ENCODE measurements around the gene DPP6. TPM values are rescaled to one million over a fixed set of nuclear protein-coding genes. Genes with fewer than 3 reads are reported as not detected.
"Not testable (repeated sequence)": the region's sequence is repeated elsewhere in the genome, so short reads cannot be mapped to it uniquely, and the experiment has no call there.

The DPP6 gene
- polyA plus RNA-seq, 2 of the 4 experiments (the other 2 are of a cell fraction) = not detected

DNA sequence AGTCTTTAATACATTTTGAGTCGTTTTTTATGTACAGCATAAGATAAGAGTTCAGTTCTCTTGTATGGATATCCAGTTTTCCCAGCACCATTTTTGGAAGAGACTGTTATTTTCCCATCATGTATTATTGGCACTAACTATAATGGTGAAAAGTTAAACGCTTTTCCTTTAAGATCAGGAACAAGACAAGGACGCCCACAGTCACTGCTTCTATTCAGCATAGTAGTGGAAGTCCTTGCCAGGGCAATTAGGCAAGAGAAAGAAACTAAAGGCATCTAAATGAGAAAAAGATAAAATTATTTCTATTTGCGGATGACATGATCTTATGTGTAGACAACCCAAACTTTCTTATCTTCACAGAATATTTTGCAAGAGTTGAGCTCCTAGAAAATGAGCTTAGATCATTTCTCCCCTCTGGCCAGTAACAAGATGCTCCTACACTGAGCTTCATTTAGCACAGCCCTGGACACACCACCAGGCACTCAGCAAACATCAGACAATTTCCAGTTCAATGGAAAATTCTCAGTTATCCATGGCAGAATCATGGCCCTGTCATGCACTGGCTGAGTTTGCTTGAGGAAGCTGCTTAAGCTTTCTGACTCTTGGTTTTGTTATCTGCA lies 61.6 kb downstream of the DPP6 start:
- POLR2A ChIA-PET = not testable (repeated sequence)

DNA sequence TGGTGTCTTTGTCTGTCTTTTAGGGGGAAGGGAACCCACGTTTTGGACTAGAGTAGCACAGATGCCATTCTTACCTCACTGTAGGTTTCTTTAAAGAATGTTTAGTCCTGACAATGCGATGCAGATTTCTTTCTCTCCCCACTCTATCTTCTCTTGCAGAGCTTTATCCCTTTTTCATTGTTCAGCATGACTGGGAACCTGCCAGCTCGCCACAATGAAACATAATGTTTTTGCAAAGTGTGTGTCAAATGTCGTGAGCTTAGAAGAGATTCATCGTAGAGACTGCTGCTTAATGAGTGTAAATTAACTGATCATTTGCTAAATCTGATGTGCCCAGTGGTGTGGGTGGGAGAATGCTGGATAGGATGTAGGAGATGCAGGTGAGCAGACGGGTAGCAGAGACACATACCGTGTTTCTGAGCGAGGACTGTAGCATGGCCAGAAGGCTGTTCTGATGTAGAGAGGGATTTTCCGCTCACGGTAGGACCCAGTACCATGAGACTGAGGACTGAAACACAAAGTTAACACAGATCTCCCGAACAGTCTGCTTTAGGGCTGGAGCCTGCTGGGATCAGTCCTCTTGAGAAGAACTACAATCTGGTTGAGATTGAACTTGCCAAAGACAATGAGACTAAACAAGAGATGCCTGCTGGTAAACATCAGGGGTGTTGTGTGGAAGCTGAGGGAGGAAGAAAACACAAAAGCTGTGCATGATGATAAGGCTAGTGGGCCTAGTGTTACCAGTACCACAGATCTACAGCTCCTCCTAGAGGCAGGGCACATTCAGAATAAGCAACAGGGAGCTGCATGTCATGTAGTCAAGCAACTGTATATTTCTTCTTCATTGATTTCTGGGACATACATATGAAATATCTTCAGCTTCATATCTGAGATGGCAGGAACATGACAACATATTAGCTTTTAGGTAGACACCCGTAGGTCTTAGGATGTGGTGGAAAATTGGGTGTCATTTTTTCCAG lies 65.5 kb downstream of the DPP6 start:
- POLR2A ChIA-PET; DNase-seq (ENCODE audit: low read depth in 1 of 2, low spot score in 1 of 2): not testable (repeated sequence)
- 29% methylated on average over 11 of the region's 12 CpGs for WGBS (ENCODE audit: missing lambda C conversion rate)

More for the DNA sequence above, 61.6 kb downstream of the DPP6 start:
- peak; percentile 32 for FAIRE-seq
- H3K4me2 ChIP-seq; H3K4me1 ChIP-seq; H3K4me3 ChIP-seq; ATAC-seq; DNase-seq (ENCODE audit: low read depth in 1 of 2, low spot score in 1 of 2); CTCF ChIA-PET; H3K9me3 ChIP-seq; H3K27ac ChIP-seq: not testable (repeated sequence)
- 15% methylated on average over 4 of the region's 4 CpGs for WGBS (ENCODE audit: missing lambda C conversion rate)

DNA sequence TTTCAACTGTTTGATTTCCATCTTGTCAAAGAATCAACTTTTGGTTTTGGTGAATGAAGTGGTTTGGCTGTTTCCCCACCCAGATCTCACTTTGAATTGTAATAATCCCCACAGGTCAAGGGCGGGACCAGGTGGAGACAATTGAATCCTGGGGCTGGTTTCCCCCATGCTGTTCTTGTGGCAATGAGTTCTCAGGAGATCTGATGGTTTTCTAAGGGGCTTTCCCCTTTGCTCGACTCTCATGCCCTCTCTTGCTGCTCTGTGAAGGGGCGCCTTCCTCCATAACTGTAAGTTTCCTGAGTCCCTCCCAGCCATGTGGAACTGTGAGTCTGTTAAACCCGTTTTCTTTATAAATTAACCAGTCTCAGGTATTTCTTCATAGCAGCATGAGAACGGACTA lies 68.6 kb downstream of the DPP6 start:
- H3K4me3 ChIP-seq; POLR2A ChIA-PET; FAIRE-seq; H3K4me1 ChIP-seq; ATAC-seq; CTCF ChIA-PET; DNase-seq (ENCODE audit: low read depth in 1 of 2, low spot score in 1 of 2); H3K9me3 ChIP-seq; H3K27ac ChIP-seq; H3K4me2 ChIP-seq: not testable (repeated sequence)
- 4% methylated on average over 5 of the region's 5 CpGs for WGBS (ENCODE audit: missing lambda C conversion rate)

More for the DNA sequence above, 65.5 kb downstream of the DPP6 start:
- ATAC-seq (0 out of 6 replicates have a peak, but pooled peaks of 1 of the 2 experiments have one; percentile 36), FAIRE-seq (peak; percentile 70)
- H3K9me3 ChIP-seq, H3K4me2 ChIP-seq, H3K27ac ChIP-seq, H3K4me1 ChIP-seq, H3K4me3 ChIP-seq, CTCF ChIA-PET: not testable (repeated sequence)

DNA sequence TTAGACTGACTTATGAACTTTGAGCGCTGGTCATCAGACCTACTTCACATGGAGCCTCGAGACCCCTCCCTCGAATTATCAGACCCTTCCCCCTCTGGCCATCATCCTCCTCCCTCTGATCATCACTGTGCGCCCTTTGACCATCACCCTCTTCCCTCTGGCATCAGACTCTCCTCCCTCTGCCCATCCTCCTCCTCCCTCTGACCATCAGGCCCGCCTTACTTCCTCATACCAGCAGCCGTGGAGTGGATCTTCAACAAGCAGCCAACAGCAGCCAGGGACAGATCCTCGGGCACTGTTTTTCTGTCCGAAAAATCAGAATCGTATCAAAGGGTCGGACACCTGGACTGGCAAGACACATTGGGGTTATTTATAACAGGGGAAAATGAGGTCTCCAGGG lies 70.5 kb downstream of the DPP6 start:
- H3K4me2 ChIP-seq; H3K4me1 ChIP-seq; FAIRE-seq; ATAC-seq; DNase-seq (ENCODE audit: low read depth in 1 of 2, low spot score in 1 of 2); H3K9me3 ChIP-seq; H3K27ac ChIP-seq; H3K4me3 ChIP-seq; CTCF ChIA-PET; POLR2A ChIA-PET: not testable (repeated sequence)
- 10% methylated on average over 7 of the region's 10 CpGs for WGBS (ENCODE audit: missing lambda C conversion rate)

DNA sequence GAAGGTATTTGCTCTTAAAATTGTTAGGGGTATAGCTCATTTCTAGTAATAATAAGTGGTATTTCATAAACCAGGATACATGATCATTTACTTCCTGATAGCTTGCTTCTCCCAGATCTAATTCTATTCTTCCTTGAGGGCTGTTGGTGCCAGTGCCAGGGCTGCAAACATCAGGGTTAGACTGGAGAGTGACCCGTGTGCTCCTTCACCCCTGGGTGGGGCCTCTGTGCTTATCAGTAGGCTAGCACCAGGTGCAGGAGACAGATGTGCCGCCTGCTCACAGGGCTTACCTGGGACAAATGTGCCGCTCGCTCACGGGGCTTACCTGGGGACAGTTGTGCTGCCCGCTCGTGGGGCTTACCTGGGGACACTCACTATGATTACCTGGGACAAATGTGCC lies 71.2 kb downstream of the DPP6 start:
- CTCF ChIA-PET; POLR2A ChIA-PET; H3K4me3 ChIP-seq; FAIRE-seq; ATAC-seq; H3K4me1 ChIP-seq; H3K9me3 ChIP-seq; DNase-seq (ENCODE audit: low read depth in 1 of 2, low spot score in 1 of 2); H3K4me2 ChIP-seq; H3K27ac ChIP-seq: not testable (repeated sequence)
- 0% methylated on average over 1 of the region's 7 CpGs for WGBS (ENCODE audit: missing lambda C conversion rate)

DNA sequence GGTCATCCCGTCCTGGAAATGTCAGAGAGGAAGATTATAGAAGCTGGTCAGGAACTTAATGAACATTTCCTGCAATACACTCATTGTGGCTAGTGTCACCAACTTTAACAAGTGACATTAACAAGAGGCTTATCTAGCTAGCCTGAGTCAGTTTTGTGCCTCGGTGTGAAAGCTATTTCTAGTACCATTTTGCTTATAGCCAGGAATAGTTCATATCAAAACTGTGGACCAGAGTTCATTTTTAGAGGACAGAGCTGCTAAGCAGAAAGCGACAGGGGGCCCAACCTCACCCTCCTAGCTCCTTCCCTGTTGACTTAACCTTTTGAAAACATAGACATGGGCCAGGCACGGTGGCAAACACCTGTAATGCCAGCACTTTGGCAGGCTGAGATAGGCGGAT lies 76.9 kb downstream of the DPP6 start:
- H3K4me3 ChIP-seq; H3K9me3 ChIP-seq; ATAC-seq; H3K27ac ChIP-seq; POLR2A ChIA-PET; H3K4me2 ChIP-seq; FAIRE-seq; CTCF ChIA-PET; H3K4me1 ChIP-seq; DNase-seq (ENCODE audit: low read depth in 1 of 2, low spot score in 1 of 2): not testable (repeated sequence)
- 0% methylated on average over 5 of the region's 5 CpGs for WGBS (ENCODE audit: missing lambda C conversion rate)

DNA sequence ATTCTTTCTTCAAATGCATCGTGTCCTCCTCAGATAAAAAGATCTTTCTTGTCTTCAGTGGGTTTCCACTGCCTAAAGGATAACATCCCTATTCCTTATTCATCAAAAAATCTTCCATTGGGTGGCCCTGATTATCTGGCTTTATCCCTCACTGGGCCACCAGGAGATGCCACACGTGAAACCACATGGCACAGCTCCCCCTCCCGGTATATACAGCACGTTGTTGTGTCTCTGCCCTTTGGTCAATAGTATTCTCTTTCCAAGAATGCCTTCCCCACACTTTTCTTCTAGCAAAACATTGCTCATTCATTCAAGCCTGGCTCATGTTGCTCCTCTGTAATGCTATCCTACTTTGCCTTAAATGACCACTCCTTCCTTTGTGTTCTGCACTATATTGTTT lies 80.4 kb downstream of the DPP6 start:
- peak; percentile 80 to 92; a peak in 5 of 6 replicates for ATAC-seq
- 2% methylated on average over 4 of the region's 4 CpGs for WGBS (ENCODE audit: missing lambda C conversion rate)
- CTCF ChIA-PET; DNase-seq (ENCODE audit: low read depth in 1 of 2, low spot score in 1 of 2); H3K4me1 ChIP-seq; H3K4me2 ChIP-seq; POLR2A ChIA-PET; H3K27ac ChIP-seq; FAIRE-seq; H3K4me3 ChIP-seq; H3K9me3 ChIP-seq: not testable (repeated sequence)

DNA sequence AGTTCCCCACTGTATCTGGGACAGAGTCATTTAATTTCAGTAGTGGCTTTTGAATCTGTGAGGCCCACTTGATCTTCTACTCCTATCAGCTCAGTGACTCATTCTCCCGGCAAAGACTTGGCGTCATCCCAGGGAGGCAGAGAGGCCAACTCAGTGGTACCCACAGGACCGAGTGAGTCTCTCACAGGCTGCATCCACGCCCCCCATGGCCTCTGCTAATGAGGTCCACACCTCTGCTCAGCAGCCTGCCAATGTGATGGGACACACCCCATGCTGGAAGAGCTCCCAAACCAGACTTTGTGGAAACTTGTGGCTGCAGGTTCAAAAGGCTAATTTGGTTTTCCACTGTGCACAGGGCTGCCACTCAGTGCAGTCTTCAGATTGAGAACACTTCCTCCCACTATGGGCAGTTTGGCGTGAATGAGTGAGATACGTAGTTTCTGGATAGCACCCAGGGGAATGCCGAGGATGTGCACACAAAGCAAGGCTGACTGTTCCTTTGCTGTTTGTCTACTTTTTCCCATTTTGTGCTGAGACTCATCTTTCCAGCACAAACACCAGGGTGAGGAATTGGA lies 81.6 kb downstream of the DPP6 start:
- H3K4me3 ChIP-seq; H3K27ac ChIP-seq; ATAC-seq; FAIRE-seq; CTCF ChIA-PET; H3K4me1 ChIP-seq; H3K9me3 ChIP-seq; POLR2A ChIA-PET; DNase-seq (ENCODE audit: low read depth in 1 of 2, low spot score in 1 of 2); H3K4me2 ChIP-seq: not testable (repeated sequence)
- 0% methylated on average over 3 of the region's 7 CpGs for WGBS (ENCODE audit: missing lambda C conversion rate)

DNA sequence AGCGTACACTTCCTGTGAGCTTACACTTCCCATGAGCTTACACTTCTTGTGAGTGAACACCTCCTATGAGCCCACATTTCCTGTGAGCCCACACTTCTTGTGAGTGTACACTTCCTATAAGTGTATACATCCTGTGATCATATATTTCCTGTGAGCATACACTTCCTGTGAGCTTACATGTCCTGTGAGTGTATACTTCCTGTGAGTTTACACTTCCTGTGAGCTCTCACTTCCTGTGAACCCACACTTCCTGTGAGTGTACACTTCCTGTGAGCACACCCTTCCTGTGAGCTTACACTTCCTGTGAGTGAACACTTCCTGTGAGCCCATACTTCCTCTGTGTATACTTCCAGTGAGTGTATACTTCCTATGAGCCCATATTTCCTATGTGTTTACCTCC lies 82.5 kb downstream of the DPP6 start:
- DNase-seq (ENCODE audit: low read depth in 1 of 2, low spot score in 1 of 2); H3K4me3 ChIP-seq; FAIRE-seq; H3K27ac ChIP-seq; H3K4me2 ChIP-seq; H3K4me1 ChIP-seq; H3K9me3 ChIP-seq; POLR2A ChIA-PET; ATAC-seq; CTCF ChIA-PET: not testable (repeated sequence)
- 0% methylated on average over 1 of the region's 1 CpG for WGBS (ENCODE audit: missing lambda C conversion rate)

DNA sequence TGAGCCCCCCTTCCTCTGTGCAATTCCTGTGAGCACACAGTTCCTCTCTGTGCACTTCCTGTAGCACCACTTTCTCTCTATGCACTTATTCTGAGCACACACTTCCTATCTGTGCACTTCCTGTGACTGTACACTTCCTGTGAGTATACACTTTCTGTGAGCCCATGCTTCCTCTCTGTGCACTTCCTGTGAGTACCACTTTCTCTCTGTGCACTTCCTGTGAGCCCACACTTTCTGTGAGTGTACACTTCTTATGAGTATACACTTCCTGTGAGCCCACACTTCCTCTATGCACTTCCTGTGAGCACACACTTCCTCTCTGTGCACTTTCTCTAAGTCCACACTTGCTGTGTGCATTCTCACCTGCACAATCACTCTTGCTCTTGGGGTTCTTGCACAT lies 83.4 kb downstream of the DPP6 start:
- H3K9me3 ChIP-seq; POLR2A ChIA-PET; CTCF ChIA-PET; FAIRE-seq; H3K4me1 ChIP-seq; ATAC-seq; H3K4me2 ChIP-seq; H3K27ac ChIP-seq; DNase-seq (ENCODE audit: low read depth in 1 of 2, low spot score in 1 of 2); H3K4me3 ChIP-seq: not testable (repeated sequence)

DNA sequence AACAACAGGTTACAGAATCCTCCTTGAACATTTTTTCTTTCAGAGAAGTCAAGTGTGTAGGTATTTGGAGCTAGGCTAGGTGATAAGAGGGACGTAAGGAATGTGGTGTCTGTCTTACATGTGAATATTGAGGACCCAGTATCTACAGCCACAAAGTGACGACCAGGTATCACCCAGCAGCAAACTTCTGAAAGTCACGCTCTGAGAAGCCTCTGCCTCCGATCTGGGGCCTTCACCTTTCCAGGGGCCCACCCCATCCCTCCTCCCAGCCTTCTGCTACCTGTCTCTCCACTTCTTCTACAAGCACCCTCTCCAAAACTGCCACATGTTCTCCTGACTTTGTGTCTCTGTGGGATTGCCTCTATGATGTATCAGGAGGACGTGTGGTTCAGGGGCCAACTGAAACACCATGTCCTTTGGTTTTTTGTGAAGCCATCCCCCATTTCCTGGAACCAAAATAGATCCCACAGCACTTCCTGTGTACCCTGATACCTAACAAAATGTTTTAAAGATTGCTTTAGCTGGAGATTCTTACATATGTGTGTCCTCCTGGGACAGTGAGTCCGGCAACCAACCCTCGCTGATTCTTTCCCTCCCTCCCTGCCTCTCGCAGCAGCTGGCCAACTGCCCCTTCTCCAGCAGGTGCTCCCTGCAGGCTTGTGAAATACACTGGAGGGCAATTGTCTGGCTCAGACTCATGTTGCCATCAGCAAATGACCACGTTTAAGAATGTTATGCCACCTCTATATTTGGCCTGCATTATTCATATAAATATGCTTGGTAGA lies 93.9 kb downstream of the DPP6 start:
- H3K27ac ChIP-seq; DNase-seq (ENCODE audit: low read depth in 1 of 2, low spot score in 1 of 2); H3K9me3 ChIP-seq; POLR2A ChIA-PET; CTCF ChIA-PET; FAIRE-seq; ATAC-seq; H3K4me3 ChIP-seq; H3K4me1 ChIP-seq; H3K4me2 ChIP-seq: not testable (repeated sequence)
- 36% methylated on average over 4 of the region's 9 CpGs for whole genome bisulfite sequencing (ENCODE audit: missing lambda C conversion rate)
